Measurements from ENCODE around the gene MORN1. TPM values are rescaled to one million over a fixed set of nuclear protein-coding genes. Genes with fewer than 3 reads are reported as not detected.

Gene MORN1
- total and polyA plus RNA-seq, 10 of the 15 experiments (the other 5 are each of a cell fraction or from before 2014, with no cell fraction given) = 0.76 to 7.9 (median 5.5) TPM

DNA sequence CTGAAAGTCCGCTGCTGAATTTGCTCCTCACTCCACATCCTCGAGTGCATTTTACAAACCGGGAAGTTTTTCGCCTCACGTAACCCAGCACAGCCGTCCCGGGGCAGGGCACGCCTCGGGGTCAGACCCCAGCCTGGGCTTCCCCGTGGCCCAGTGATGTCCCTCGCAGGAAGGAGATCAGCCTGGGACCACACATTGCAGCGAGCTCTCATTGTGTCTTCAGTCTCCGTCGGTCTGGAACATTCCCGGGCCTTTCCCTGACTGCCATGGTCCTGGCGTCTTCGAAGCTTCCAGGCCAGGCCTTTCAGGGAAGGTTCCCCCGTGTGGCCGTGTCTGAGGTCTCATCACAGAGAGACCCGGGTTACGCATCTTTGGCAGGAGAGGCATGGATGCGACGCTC, 43.5 kb downstream of the MORN1 start (continued):
- TF ChIP-seq STAT1 (conservative IDR thresholded peaks at IDR 0.05) = no peak

DNA sequence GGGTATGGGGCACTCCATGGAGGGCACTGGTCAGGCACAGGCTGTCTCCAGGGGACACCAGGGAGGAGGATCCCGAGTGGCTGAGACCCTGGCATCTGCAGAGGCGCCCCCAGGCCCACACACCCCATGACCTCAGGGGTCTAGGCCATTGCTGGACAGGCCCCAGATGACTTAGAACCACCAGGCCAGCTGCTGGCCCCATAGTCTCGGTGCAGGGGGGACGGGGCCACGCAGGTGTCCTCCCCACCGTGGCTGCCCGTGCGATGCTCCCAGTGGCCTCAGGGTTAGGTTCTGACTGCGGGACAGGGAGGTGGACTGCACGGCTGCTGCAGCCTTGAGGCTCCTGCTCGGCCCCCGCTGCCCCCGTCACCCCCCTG, 44.0 kb downstream of the MORN1 start:
- FAIRE-seq (no peak), ATAC-seq (no peak), DNase-seq (ENCODE audit: low read depth, low spot score) (no peak)
- no peak overlapping the region for H2AFZ ChIP-seq (ENCODE audit: control insufficient read depth, low read depth, low read length)
- H3K4me1 ChIP-seq (ENCODE audit: control insufficient read depth, insufficient read depth, low read length) = no peaks in the 10 kb centered on the region
- intact Hi-C loops (cut with micrococcal nuclease; ENCODE audit: unreplicated experiment) = no loop called here
- H3K4me3 ChIP-seq = no peak overlapping the region
- BruUV-seq (replicated peaks) = no TSS peak
- in situ Hi-C loops (cut with MboI) = no loop called here
- CTCF ChIA-PET = no interaction called here
- H3K79me2 ChIP-seq (ENCODE audit: control insufficient read depth, insufficient read depth, low read length) = no peaks in the 10 kb centered on the region
- RAD21 ChIA-PET (ENCODE audit: unreplicated experiment) = no interaction called here
- H4K20me1 ChIP-seq (ENCODE audit: control insufficient read depth, insufficient read depth) = no peaks in the 10 kb centered on the region
- no peak overlapping the region for H3K4me2 ChIP-seq (ENCODE audit: control insufficient read depth, insufficient read depth)
- SMC1A ChIA-PET (ENCODE audit: uncharacterized antibody, unreplicated experiment) = no interaction called here
- POLR2A ChIA-PET = no interaction called here
- H3K9ac ChIP-seq (ENCODE audit: control insufficient read depth, insufficient read depth, low read length) = no peak overlapping the region
- H3K36me3 ChIP-seq (ENCODE audit: control insufficient read depth in 2 of 2, insufficient read depth in 2 of 2, low read length in 1 of 2) = no peaks in the 10 kb centered on the region
- whole genome bisulfite sequencing (ENCODE audit: insufficient coverage, insufficient replicate concordance, low lambda C conversion rate, missing lambda C conversion rate) = 43% methylated on average over 13 of the region's 13 CpGs
- no peaks in the 10 kb centered on the region for H3K9me3 ChIP-seq (replicated peaks; ENCODE audit: control insufficient read depth, insufficient read depth, low read length)
- H3K27ac ChIP-seq (ENCODE audit: control insufficient read depth, insufficient read depth) = no peak overlapping the region
- H3K27me3 ChIP-seq (replicated peaks in 1 of 2; ENCODE audit: control insufficient read depth in 2 of 2, insufficient read depth in 2 of 2, low read length in 1 of 2) = no peaks in the 10 kb centered on the region
- no peak for TF ChIP-seq RAD21 (IDR thresholded peaks at IDR 0.05; ENCODE audit: insufficient read depth, low read depth, low read length)
- no peak for TF ChIP-seq POLR2AphosphoS5 (IDR thresholded peaks at IDR 0.05; ENCODE audit: low read length)
- TF ChIP-seq ZZZ3 (IDR thresholded peaks at IDR 0.05; ENCODE audit: control insufficient read depth, insufficient read length, low read depth) = no peak
- no peak for TF ChIP-seq PAX8 (IDR thresholded peaks at IDR 0.05)
- no peak for TF ChIP-seq POLR2A (IDR thresholded peaks at IDR 0.05; ENCODE audit: low read depth, low read length)
- TF ChIP-seq MEF2A (IDR thresholded peaks at IDR 0.05; ENCODE audit: insufficient read depth, low read depth, low read length) = no peak
- TF ChIP-seq CREB1 (IDR thresholded peaks at IDR 0.05; ENCODE audit: low read depth) = no peak
- TF ChIP-seq, protein P1, sequence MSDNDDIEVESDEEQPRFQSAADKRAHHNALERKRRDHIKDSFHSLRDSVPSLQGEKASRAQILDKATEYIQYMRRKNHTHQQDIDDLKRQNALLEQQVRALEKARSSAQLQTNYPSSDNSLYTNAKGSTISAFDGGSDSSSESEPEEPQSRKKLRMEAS (IDR thresholded peaks at IDR 0.05; ENCODE audit: low read depth, low read length) = no peak

Measured in GM12878 (cell line).